GM12878 (cell line): ENCODE data around the gene CLK4. TPM values are rescaled to one million over a fixed set of nuclear protein-coding genes. Genes with fewer than 3 reads are reported as not detected.

Source experiments
- ATAC-seq: fragments of 200-7000 bp; cut with Tn5 transposase; 3 replicates; pipeline ENCODE4 v1.9.1; 2020; ENCODE audit warnings: mild to moderate bottlenecking, moderate library complexity
- BruUV-seq: library from RNA; stranded (reverse); fragments of 400-500 nt; replicated peaks from 2 replicates; lab custom pipeline; 2021; lab: Mats Ljungman, UMichigan
- CTCF ChIA-PET: fragments of 300-600 bp; sonication (Branson Sonifier 250); formaldehyde crosslinking; extraction: SDS; loops from one replicate; lab custom pipeline; 2021; ENCODE audit warnings: inconsistent platforms; lab: Yijun Ruan, JAX
- POLR2A ChIA-PET: fragments of 350-600 bp; formaldehyde crosslinking; extraction: SDS; loops from one replicate; lab custom pipeline; 2021; ENCODE audit warnings: inconsistent platforms; lab: Charles Lee
- RAD21 ChIA-PET: fragments of 300-600 bp; sonication (Branson Sonifier 250); formaldehyde crosslinking; loops from one replicate; lab custom pipeline; 2023; ENCODE audit warnings: antibody characterized with exemption; ENCODE audit not compliant: unreplicated experiment; lab: Charles Lee
- SMC1A ChIA-PET: fragments of 300-600 bp; sonication (Branson Sonifier 250); formaldehyde crosslinking; loops from one replicate; lab custom pipeline; 2023; ENCODE audit not compliant: unreplicated experiment, uncharacterized antibody; lab: Charles Lee
- DNase-seq: peaks from one replicate; pipeline ENCODE4 v3.0.0-alpha.2; 2011; ENCODE audit warnings: low read depth, low spot score
- FAIRE-seq: peaks from 3 replicates; lab custom pipeline; 2011; peaks lifted over from hg19 to GRCh38; lab: Jason Lieb, UNC
- H2AFZ ChIP-seq: 2 replicates; pipeline ENCODE4 v1.6.0; 2011; ENCODE audit warnings: low read depth, low read length, control low read depth; ENCODE audit not compliant: control insufficient read depth
- H3K27ac ChIP-seq: 2 replicates; pipeline ENCODE4 v1.5.1; 2011; ENCODE audit warnings: control low read depth; ENCODE audit not compliant: control insufficient read depth, insufficient read depth
- H3K27me3 ChIP-seq, 2 experiments: replicated peaks in 1 of 2; 2 replicates each; pipeline versions ENCODE4 v1.6.0 to v1.6.1; 2011; ENCODE audit warnings: low read length in 1 of 2; ENCODE audit not compliant: control insufficient read depth in 2 of 2, insufficient read depth in 2 of 2
- H3K36me3 ChIP-seq, 2 experiments: 2 replicates each; pipeline ENCODE4 v1.5.1; 2011; ENCODE audit warnings: low read length in 1 of 2; ENCODE audit not compliant: control insufficient read depth in 2 of 2, insufficient read depth in 2 of 2
- H3K4me1 ChIP-seq: 2 replicates; pipeline ENCODE4 v1.6.1; 2011; ENCODE audit warnings: mild to moderate bottlenecking, low read length, moderate library complexity, mixed read lengths; ENCODE audit not compliant: control insufficient read depth, insufficient read depth
- H3K4me2 ChIP-seq: 2 replicates; pipeline ENCODE4 v1.6.0; 2011; ENCODE audit warnings: control low read depth; ENCODE audit not compliant: control insufficient read depth, insufficient read depth
- H3K4me3 ChIP-seq: fragments of 200-600 bp; sonication (generic); 2 replicates; pipeline ENCODE4 v1.5.1; 2016
- H3K79me2 ChIP-seq: 2 replicates; pipeline ENCODE4 v1.6.0; 2011; ENCODE audit warnings: low read length; ENCODE audit not compliant: control insufficient read depth, insufficient read depth
- H3K9ac ChIP-seq: 2 replicates; pipeline ENCODE4 v1.8.0; 2011; ENCODE audit warnings: low read length, control low read depth, mixed read lengths; ENCODE audit not compliant: control insufficient read depth, insufficient read depth
- H3K9me3 ChIP-seq: replicated peaks from 3 replicates; pipeline ENCODE4 v1.5.1; 2011; ENCODE audit warnings: mild to moderate bottlenecking, low read length; ENCODE audit not compliant: control insufficient read depth, insufficient read depth
- H4K20me1 ChIP-seq: 2 replicates; pipeline ENCODE4 v1.6.0; 2011; ENCODE audit not compliant: control insufficient read depth, insufficient read depth
- ASH2L ChIP-seq: fragments of 300-600, 200-600 bp; sonication (generic); IDR thresholded peaks from 2 replicates; pipeline ENCODE4 v1.6.1; 2017; ENCODE audit warnings: low read depth, mild to moderate bottlenecking, borderline replicate concordance
- CHD1 ChIP-seq: IDR thresholded peaks from 2 replicates; pipeline ENCODE4 v1.6.1; 2012; ENCODE audit warnings: low read depth, low read length, improper control_type of control experiment
- CREB1 ChIP-seq: IDR thresholded peaks from 2 replicates; pipeline ENCODE4 v1.6.1; 2012; ENCODE audit warnings: low read depth, mild to moderate bottlenecking, inconsistent platforms
- HCFC1 ChIP-seq: fragments of 150-350 bp; IDR thresholded peaks from 2 replicates; pipeline ENCODE4 v1.6.1; 2014; ENCODE audit warnings: low read length
- HDGF ChIP-seq: fragments of 450-650 bp; IDR thresholded peaks from 2 replicates; pipeline ENCODE4 v1.6.1; 2016; ENCODE audit warnings: antibody characterized with exemption
- IRF4 ChIP-seq: IDR thresholded peaks from 2 replicates; pipeline ENCODE4 v1.6.1; 2011; ENCODE audit warnings: low read depth, low read length
- JUNB ChIP-seq: IDR thresholded peaks from 2 replicates; pipeline ENCODE4 v1.6.1; 2016; ENCODE audit warnings: antibody characterized with exemption, mild to moderate bottlenecking
- KDM1A ChIP-seq: fragments of 200-600 bp; sonication (generic); IDR thresholded peaks from 2 replicates; pipeline ENCODE4 v1.6.1; 2016; ENCODE audit warnings: borderline replicate concordance
- NRF1 ChIP-seq: conservative IDR thresholded peaks from 2 replicates; pipeline ENCODE4 v1.6.1; 2011; ENCODE audit warnings: mild to moderate bottlenecking, low read depth, low read length, improper control_type of control experiment
- PML ChIP-seq: IDR thresholded peaks from 2 replicates; pipeline ENCODE4 v1.6.1; 2012; ENCODE audit warnings: low read length, inconsistent platforms
- RCOR1 ChIP-seq: conservative IDR thresholded peaks from 2 replicates; pipeline ENCODE4 v1.6.1; 2012; ENCODE audit warnings: low read depth, low read length, improper control_type of control experiment
- SP1 ChIP-seq: IDR thresholded peaks from one replicate; pipeline ENCODE4 v1.6.1; 2011; ENCODE audit warnings: low read depth, low read length
- SPI1 ChIP-seq: IDR thresholded peaks from 2 replicates; pipeline ENCODE4 v1.6.1; 2011; ENCODE audit warnings: low read depth, mild to moderate bottlenecking, low read length, moderate library complexity, borderline replicate concordance; ENCODE audit not compliant: insufficient read depth
- STAT1 ChIP-seq: fragments of 450-650 bp; conservative IDR thresholded peaks from 2 replicates; pipeline ENCODE4 v1.6.1; 2014; ENCODE audit warnings: antibody characterized with exemption, mild to moderate bottlenecking
- TARDBP ChIP-seq: IDR thresholded peaks from 2 replicates; pipeline ENCODE4 v1.6.1; 2016; ENCODE audit warnings: borderline replicate concordance
- YBX1 ChIP-seq: fragments of 450-650 bp; IDR thresholded peaks from 2 replicates; pipeline ENCODE4 v1.6.1; 2016; ENCODE audit warnings: antibody characterized with exemption
- WGBS: methylation state at CpG from one replicate; pipeline ENCODE4 v1.1.6; 2016; ENCODE audit warnings: low lambda C conversion rate; ENCODE audit not compliant: insufficient replicate concordance, insufficient coverage; ENCODE audit errors: missing lambda C conversion rate; 5-methylcytosine and 5-hydroxymethylcytosine counted together
- in situ Hi-C: fragments of 300-500 bp; cut with MboI; formaldehyde crosslinking; loops from 9 replicates; pipeline ENCODE4 v1.14.3; 2018; ENCODE audit warnings: mixed read lengths
- intact Hi-C: fragments of 100-400 bp; cut with micrococcal nuclease; formaldehyde crosslinking; loops from one replicate; pipeline ENCODE4 v1.14.2; 2022; ENCODE audit not compliant: unreplicated experiment
- polyA plus RNA-seq, 11 experiments: library from polyadenylated mRNA; depleted of rRNA in 4 of 11; unstranded in 6 of 11; stranded (reverse) in 5 of 11; fragments of >200 nt; fragmentation: Nextera tagmentation in 4 of 11; fragmentation: Illumina TruSeq in 1 of 11; extraction: Ambion mirVana in 4 of 11; extraction: Trizol in 1 of 11; gene quantifications; 1 replicate in 1 of 11; 2 replicates in 10 of 11; pipeline versions ENCODE4 v1.2.1 to v1.2.3, GENCODE V29; 2011 to 2016; ENCODE audit warnings: inconsistent platforms in 2 of 11, missing spikeins in 2 of 11, low read depth in 1 of 11
- total RNA-seq, 4 experiments: library from RNA; depleted of rRNA in 3 of 4; stranded (reverse); fragments of >200 nt in 3 of 4; fragmentation: Illumina TruSeq in 1 of 4; extraction: Trizol in 1 of 4; gene quantifications; 2 replicates each; pipeline versions ENCODE4 v1.2.1 to v1.2.3, GENCODE V29; 2013 to 2021
- TF ChIP-seq, protein P1 (sequence below): fragments of 450-650 bp; IDR thresholded peaks from 2 replicates; pipeline ENCODE4 v1.6.1; 2014; ENCODE audit warnings: mild to moderate bottlenecking
- TF ChIP-seq, protein P2 (sequence below): fragments of 450-650 bp; IDR thresholded peaks from 2 replicates; pipeline ENCODE4 v1.6.1; 2018; ENCODE audit warnings: mild to moderate bottlenecking, low read depth, moderate library complexity; ENCODE audit not compliant: partially characterized antibody
- TF ChIP-seq, protein P3 (sequence below): IDR thresholded peaks from 2 replicates; pipeline ENCODE4 v1.6.1; 2012; ENCODE audit warnings: mild to moderate bottlenecking, low read depth, low read length

The CLK4 gene
- total and polyA plus RNA-seq, 10 of the 15 experiments (the other 5 are each of a cell fraction or from before 2014, with no cell fraction given) = 13.6 to 47.9 (median 19.1) TPM

DNA sequence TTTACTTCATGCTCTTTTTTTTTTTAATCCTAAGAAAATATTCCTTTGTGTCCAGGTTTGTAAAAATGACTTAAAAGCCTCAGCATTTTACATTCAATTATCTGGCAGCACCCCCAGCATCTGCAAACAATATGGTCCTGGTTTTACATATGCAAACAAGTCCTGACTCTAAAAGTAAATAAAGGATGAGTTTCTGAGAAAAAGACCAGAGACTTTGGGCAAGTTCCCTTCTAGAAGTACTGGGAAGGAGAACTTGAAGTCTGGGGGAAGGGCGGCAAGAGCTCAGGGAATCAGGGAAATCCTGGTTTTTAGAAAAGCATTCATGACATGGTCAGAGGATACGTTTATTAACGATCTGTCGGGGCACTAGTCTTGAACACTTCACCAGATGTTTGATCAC is 62.5 kb downstream of the CLK4 start:
- no peaks in the 10 kb centered on the region for H3K27me3 ChIP-seq
- no peak overlapping the region for H3K27ac ChIP-seq
- H3K4me3 ChIP-seq = no peak overlapping the region
- BruUV-seq = no TSS peak
- H4K20me1 ChIP-seq = no peaks in the 10 kb centered on the region
- DNase-seq (no peak), FAIRE-seq (no peak), ATAC-seq (no peak)
- no peaks in the 10 kb centered on the region for H3K36me3 ChIP-seq
- ChIA-PET RAD21 (no interaction called here), CTCF (no interaction called here), POLR2A (no interaction called here), SMC1A (no interaction called here)
- WGBS = 20% methylated on average over 4 of the region's 4 CpGs
- H3K79me2 ChIP-seq = no peaks in the 10 kb centered on the region
- H2AFZ ChIP-seq = no peak overlapping the region
- H3K4me1 ChIP-seq = no peaks in the 10 kb centered on the region
- H3K4me2 ChIP-seq = no peak overlapping the region
- H3K9ac ChIP-seq = no peak overlapping the region
- TF ChIP-seq IRF4 (no peak), KDM1A (no peak), HDGF (no peak), CHD1 (no peak), YBX1 (no peak), SPI1 (no peak), JUNB (no peak), PML (no peak), ASH2L (no peak), CREB1 (no peak), SP1 (no peak), STAT1 (no peak), NRF1 (no peak), TARDBP (no peak), RCOR1 (no peak), HCFC1 (no peak)
- TF ChIP-seq, protein P1, sequence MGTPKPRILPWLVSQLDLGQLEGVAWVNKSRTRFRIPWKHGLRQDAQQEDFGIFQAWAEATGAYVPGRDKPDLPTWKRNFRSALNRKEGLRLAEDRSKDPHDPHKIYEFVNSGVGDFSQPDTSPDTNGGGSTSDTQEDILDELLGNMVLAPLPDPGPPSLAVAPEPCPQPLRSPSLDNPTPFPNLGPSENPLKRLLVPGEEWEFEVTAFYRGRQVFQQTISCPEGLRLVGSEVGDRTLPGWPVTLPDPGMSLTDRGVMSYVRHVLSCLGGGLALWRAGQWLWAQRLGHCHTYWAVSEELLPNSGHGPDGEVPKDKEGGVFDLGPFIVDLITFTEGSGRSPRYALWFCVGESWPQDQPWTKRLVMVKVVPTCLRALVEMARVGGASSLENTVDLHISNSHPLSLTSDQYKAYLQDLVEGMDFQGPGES = no peak
- TF ChIP-seq, protein P2, sequence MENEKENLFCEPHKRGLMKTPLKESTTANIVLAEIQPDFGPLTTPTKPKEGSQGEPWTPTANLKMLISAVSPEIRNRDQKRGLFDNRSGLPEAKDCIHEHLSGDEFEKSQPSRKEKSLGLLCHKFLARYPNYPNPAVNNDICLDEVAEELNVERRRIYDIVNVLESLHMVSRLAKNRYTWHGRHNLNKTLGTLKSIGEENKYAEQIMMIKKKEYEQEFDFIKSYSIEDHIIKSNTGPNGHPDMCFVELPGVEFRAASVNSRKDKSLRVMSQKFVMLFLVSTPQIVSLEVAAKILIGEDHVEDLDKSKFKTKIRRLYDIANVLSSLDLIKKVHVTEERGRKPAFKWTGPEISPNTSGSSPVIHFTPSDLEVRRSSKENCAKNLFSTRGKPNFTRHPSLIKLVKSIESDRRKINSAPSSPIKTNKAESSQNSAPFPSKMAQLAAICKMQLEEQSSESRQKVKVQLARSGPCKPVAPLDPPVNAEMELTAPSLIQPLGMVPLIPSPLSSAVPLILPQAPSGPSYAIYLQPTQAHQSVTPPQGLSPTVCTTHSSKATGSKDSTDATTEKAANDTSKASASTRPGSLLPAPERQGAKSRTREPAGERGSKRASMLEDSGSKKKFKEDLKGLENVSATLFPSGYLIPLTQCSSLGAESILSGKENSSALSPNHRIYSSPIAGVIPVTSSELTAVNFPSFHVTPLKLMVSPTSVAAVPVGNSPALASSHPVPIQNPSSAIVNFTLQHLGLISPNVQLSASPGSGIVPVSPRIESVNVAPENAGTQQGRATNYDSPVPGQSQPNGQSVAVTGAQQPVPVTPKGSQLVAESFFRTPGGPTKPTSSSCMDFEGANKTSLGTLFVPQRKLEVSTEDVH = no peak
- TF ChIP-seq, protein P3, sequence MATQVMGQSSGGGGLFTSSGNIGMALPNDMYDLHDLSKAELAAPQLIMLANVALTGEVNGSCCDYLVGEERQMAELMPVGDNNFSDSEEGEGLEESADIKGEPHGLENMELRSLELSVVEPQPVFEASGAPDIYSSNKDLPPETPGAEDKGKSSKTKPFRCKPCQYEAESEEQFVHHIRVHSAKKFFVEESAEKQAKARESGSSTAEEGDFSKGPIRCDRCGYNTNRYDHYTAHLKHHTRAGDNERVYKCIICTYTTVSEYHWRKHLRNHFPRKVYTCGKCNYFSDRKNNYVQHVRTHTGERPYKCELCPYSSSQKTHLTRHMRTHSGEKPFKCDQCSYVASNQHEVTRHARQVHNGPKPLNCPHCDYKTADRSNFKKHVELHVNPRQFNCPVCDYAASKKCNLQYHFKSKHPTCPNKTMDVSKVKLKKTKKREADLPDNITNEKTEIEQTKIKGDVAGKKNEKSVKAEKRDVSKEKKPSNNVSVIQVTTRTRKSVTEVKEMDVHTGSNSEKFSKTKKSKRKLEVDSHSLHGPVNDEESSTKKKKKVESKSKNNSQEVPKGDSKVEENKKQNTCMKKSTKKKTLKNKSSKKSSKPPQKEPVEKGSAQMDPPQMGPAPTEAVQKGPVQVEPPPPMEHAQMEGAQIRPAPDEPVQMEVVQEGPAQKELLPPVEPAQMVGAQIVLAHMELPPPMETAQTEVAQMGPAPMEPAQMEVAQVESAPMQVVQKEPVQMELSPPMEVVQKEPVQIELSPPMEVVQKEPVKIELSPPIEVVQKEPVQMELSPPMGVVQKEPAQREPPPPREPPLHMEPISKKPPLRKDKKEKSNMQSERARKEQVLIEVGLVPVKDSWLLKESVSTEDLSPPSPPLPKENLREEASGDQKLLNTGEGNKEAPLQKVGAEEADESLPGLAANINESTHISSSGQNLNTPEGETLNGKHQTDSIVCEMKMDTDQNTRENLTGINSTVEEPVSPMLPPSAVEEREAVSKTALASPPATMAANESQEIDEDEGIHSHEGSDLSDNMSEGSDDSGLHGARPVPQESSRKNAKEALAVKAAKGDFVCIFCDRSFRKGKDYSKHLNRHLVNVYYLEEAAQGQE = no peak
- in situ Hi-C loops (no loop called here), intact Hi-C loops (no loop called here)
- no peaks in the 10 kb centered on the region; the same call in 2 of the 3 replicates for H3K9me3 ChIP-seq
